Metanephros (tissue), 1 donor: ENCODE measurements around the gene MAGEB10. TPM values are rescaled to one million over a fixed set of nuclear protein-coding genes. Genes with fewer than 3 reads are reported as not detected.

Source experiments
- total RNA-seq: library from RNA; depleted of rRNA; stranded (reverse); fragments of >200 nt; gene quantifications from one replicate; pipeline ENCODE4 v1.2.3, GENCODE V29; 2014

The MAGEB10 gene
- total RNA-seq, result not detected

GRCh38 chrX:27807690-27808089, at the start of gene MAGEB10:
TSS of gene MAGEB10 (plus strand) at chrX:27807990. CDS start at chrX:27821307, 13,317 bp downstream.

Other genes starting within 250 kb of the MAGEB10 start
- not detected for gene DCAF8L2, start 217.6 kb upstream of the MAGEB10 start, total RNA-seq
- gene DCAF8L1, start 173.5 kb downstream of the MAGEB10 start, total RNA-seq, result not detected